Measurements from ENCODE around the gene SYTL2.

- TF ChIP-seq POLR2A (IDR thresholded peaks at IDR 0.05; ENCODE audit: low read depth, low read length): no peak
- TF ChIP-seq SPI1 (IDR thresholded peaks at IDR 0.05; ENCODE audit: low read depth, low read length): peak; percentile 78
These were observed 138.6 kb downstream of the SYTL2 start for GRCh38 chr11:85672105-85672902.

Measured in GM12891 (cell line).